Lower leg skin (tissue), 3 donors: Measurements from ENCODE around the gene ADAM30.

Source experiments
- POLR2A ChIP-seq, 2 donors: fragments of 450-650 bp; IDR thresholded peaks; one replicate each; pipeline ENCODE4 v1.6.1; 2016 to 2017; ENCODE audit warnings: antibody characterized with exemption in 2 of 2, mild to moderate bottlenecking in 1 of 2, moderate library complexity in 1 of 2
- TF ChIP-seq, protein P1 (sequence below), 3 donors: fragments of 450-650 bp; IDR thresholded peaks; one replicate each; pipeline ENCODE4 v1.5.1; 2016; ENCODE audit warnings: antibody characterized with exemption in 3 of 3, mild to moderate bottlenecking in 3 of 3, moderate library complexity in 2 of 3

DNA sequence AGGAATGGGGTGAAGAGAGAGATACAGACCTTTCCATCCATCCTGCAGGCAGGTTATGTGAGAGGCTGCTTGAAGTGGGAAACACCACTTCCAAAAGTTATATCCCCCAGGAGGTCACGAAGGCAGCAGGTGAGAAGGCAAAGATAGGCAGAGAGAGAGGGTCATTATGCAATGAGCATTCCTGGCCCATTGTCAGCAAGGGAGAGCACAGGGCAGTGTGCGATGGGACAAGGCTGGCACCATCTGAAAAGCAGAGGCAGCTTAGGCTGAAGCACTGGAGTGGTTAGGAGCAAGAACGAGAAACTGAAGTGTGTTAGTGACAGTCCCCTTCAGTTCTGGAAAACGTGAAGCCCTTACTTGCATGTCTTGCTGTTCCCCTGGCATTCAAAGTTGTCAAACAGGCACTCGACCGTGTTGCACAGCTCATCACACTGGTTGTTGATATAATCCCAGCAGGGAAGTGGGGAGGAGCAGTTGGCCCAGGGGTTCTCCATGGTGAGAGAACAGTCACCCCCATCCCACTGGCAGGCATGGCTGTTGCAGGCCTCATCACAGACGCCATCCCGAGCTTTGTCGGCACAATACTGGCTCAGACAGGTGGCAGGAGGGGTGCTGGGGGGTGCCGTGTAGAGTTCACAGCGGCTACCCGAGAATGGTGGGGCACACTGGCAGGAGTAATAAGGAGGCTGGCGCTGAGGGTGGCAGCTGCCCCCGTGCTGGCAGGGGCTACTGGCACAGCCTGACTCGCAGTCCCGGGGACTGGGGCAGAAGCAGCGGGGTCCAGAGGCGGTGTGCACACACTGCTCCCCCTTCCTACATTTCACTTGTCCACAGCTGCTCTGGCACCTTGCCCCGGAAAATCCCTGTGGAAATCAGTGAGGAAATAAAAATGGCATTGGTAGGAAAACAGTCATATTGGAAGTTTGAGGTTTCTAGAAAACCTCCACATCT is 28.9 kb upstream of the ADAM30 start:
- TF ChIP-seq, protein P1, sequence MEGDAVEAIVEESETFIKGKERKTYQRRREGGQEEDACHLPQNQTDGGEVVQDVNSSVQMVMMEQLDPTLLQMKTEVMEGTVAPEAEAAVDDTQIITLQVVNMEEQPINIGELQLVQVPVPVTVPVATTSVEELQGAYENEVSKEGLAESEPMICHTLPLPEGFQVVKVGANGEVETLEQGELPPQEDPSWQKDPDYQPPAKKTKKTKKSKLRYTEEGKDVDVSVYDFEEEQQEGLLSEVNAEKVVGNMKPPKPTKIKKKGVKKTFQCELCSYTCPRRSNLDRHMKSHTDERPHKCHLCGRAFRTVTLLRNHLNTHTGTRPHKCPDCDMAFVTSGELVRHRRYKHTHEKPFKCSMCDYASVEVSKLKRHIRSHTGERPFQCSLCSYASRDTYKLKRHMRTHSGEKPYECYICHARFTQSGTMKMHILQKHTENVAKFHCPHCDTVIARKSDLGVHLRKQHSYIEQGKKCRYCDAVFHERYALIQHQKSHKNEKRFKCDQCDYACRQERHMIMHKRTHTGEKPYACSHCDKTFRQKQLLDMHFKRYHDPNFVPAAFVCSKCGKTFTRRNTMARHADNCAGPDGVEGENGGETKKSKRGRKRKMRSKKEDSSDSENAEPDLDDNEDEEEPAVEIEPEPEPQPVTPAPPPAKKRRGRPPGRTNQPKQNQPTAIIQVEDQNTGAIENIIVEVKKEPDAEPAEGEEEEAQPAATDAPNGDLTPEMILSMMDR (IDR thresholded peaks at IDR 0.05) = no peak
- TF ChIP-seq POLR2A (IDR thresholded peaks at IDR 0.05) = no peak
